HepG2 (cell line): ENCODE data around the gene TTC24. TPM values are rescaled to one million over a fixed set of nuclear protein-coding genes. Genes with fewer than 3 reads are reported as not detected.
A peak's percentile ranks its signal among the peaks of the same experiment; 100 is the strongest.

Experiments
- ATAC-seq: fragments of 200-7000 bp; cut with Tn5 transposase; 3 replicates; pipeline ENCODE4 v1.9.1; 2020; ENCODE audit warnings: mild to moderate bottlenecking, moderate library complexity
- BruUV-seq: library from RNA; stranded (reverse); fragments of 400-500 nt; replicated peaks from 2 replicates; lab custom pipeline; 2021; lab: Mats Ljungman, UMichigan
- CTCF ChIA-PET: fragments of 300-600 bp; formaldehyde crosslinking; extraction: SDS; loops from one replicate; lab custom pipeline; 2021; ENCODE audit warnings: low total read pairs, inconsistent platforms, low intra/inter-chr PET ratio; lab: Yijun Ruan, JAX
- POLR2A ChIA-PET: fragments of 350-600 bp; sonication (Branson Sonifier 250); formaldehyde crosslinking; loops from one replicate; lab custom pipeline; 2020; ENCODE audit warnings: antibody characterized with exemption, inconsistent platforms; lab: Yijun Ruan, JAX
- DNase-seq: peaks from one replicate; pipeline ENCODE4 v3.0.0-alpha.2; 2015; ENCODE audit warnings: low spot score
- FAIRE-seq: peaks from 3 replicates; lab custom pipeline; 2011; peaks lifted over from hg19 to GRCh38; lab: Jason Lieb, UNC
- H2AFZ ChIP-seq: one replicate; pipeline ENCODE4 v1.6.1; 2011; ENCODE audit warnings: low read length, inconsistent platforms
- H3K27ac ChIP-seq: fragments of 300-600 bp; 3 replicates; pipeline ENCODE4 v1.8.0; 2011; ENCODE audit warnings: mixed run types, mild to moderate bottlenecking, mixed read lengths, low read length, inconsistent platforms; ENCODE audit not compliant: insufficient read depth; ENCODE audit errors: extremely low read length
- H3K27me3 ChIP-seq, 2 experiments: fragments of 200-600 bp in 1 of 2; 2 replicates in 1 of 2; 3 replicates in 1 of 2; pipeline versions ENCODE4 v1.6.0 to v1.8.0; 2011; ENCODE audit warnings: low read length in 2 of 2, mild to moderate bottlenecking in 2 of 2, moderate library complexity in 2 of 2, inconsistent platforms in 1 of 2; ENCODE audit not compliant: insufficient read depth in 2 of 2, control insufficient read depth in 1 of 2
- H3K36me3 ChIP-seq, 2 experiments: fragments of 200-600 bp in 1 of 2; replicated peaks in 1 of 2; 2 replicates in 1 of 2; 3 replicates in 1 of 2; pipeline versions ENCODE4 v1.5.1 to v1.8.0; 2011; ENCODE audit warnings: low read length in 2 of 2, inconsistent platforms in 1 of 2; ENCODE audit not compliant: insufficient read depth in 2 of 2, control insufficient read depth in 1 of 2
- H3K4me1 ChIP-seq: 2 replicates; pipeline ENCODE4 v1.5.1; 2012; ENCODE audit warnings: low read length, inconsistent platforms; ENCODE audit not compliant: insufficient read depth
- H3K4me2 ChIP-seq: 2 replicates; pipeline ENCODE4 v1.6.0; 2011; ENCODE audit warnings: low read depth, low read length, inconsistent platforms
- H3K4me3 ChIP-seq, 3 experiments: fragments of 200-600 bp in 1 of 3; sonication (generic), shearing (Covaris generic) in 1 of 3; replicated peaks in 1 of 3; 2 replicates each; pipeline ENCODE4 v1.5.1; 2011 to 2016; ENCODE audit warnings: low read length in 3 of 3, inconsistent platforms in 2 of 3, low read depth in 2 of 3, mild to moderate bottlenecking in 2 of 3, control low read depth in 1 of 3, mixed read lengths in 1 of 3; ENCODE audit not compliant: insufficient read depth in 1 of 3
- H3K79me2 ChIP-seq: one replicate; pipeline ENCODE4 v1.6.1; 2011; ENCODE audit warnings: low read length, inconsistent platforms; ENCODE audit not compliant: insufficient read depth
- H3K9ac ChIP-seq: 2 replicates; pipeline ENCODE4 v1.6.0; 2011; ENCODE audit warnings: mild to moderate bottlenecking, low read depth, low read length, inconsistent platforms; ENCODE audit not compliant: insufficient read depth
- H3K9me3 ChIP-seq: 2 replicates; pipeline ENCODE4 v1.5.1; 2012; ENCODE audit warnings: mild to moderate bottlenecking, low read length
- H4K20me1 ChIP-seq: 2 replicates; pipeline ENCODE4 v1.6.0; 2011; ENCODE audit warnings: inconsistent platforms, mild to moderate bottlenecking, low read length, moderate library complexity; ENCODE audit not compliant: insufficient read depth
- ATF1 ChIP-seq: IDR thresholded peaks from 2 replicates; pipeline ENCODE4 v1.6.1; 2016; ENCODE audit warnings: mild to moderate bottlenecking, control low read depth
- JUN ChIP-seq: sonication (generic); formaldehyde crosslinking; IDR thresholded peaks from 2 replicates; pipeline ENCODE4 v1.4.0; 2020; ENCODE audit warnings: mild to moderate bottlenecking, missing genetic modification reagents
- NR2F6 ChIP-seq, 2 experiments: IDR thresholded peaks; 2 replicates each; pipeline ENCODE4 v1.6.1; 2016; ENCODE audit warnings: antibody characterized with exemption in 1 of 2, mild to moderate bottlenecking in 1 of 2
- PHF20 ChIP-seq: sonication (generic); formaldehyde crosslinking; IDR thresholded peaks from 2 replicates; pipeline ENCODE4 v1.5.0; 2020; ENCODE audit warnings: mild to moderate bottlenecking, missing genetic modification reagents
- RFXANK ChIP-seq: IDR thresholded peaks from 2 replicates; pipeline ENCODE4 v1.6.1; 2016
- SMYD3 ChIP-seq: sonication (generic); formaldehyde crosslinking; IDR thresholded peaks from 2 replicates; pipeline ENCODE4 v1.8.1; 2023; ENCODE audit warnings: mild to moderate bottlenecking, missing genetic modification reagents
- SRSF1 ChIP-seq: fragments of 200-400 bp; formaldehyde crosslinking; optimal IDR thresholded peaks from 2 replicates; pipeline ENCODE3; 2017; ENCODE audit warnings: mild to moderate bottlenecking, low read depth, low read length, moderate library complexity
- YEATS4 ChIP-seq: sonication (generic); formaldehyde crosslinking; IDR thresholded peaks from 2 replicates; pipeline ENCODE4 v1.4.0; 2020; ENCODE audit warnings: missing genetic modification reagents, borderline replicate concordance
- ZNF430 ChIP-seq: sonication (generic); formaldehyde crosslinking; IDR thresholded peaks from 2 replicates; pipeline ENCODE4 v1.9.0; 2021; ENCODE audit warnings: mild to moderate bottlenecking, missing genetic modification reagents
- ZNF446 ChIP-seq: sonication (generic); formaldehyde crosslinking; IDR thresholded peaks from 2 replicates; pipeline ENCODE4 v1.5.0; 2020; ENCODE audit warnings: mild to moderate bottlenecking, missing genetic modification reagents
- ZNF510 ChIP-seq: sonication (generic); formaldehyde crosslinking; IDR thresholded peaks from 2 replicates; pipeline ENCODE4 v1.4.0; 2020; ENCODE audit warnings: low read depth, mild to moderate bottlenecking, missing genetic modification reagents
- ZNF556 ChIP-seq: sonication (generic); formaldehyde crosslinking; IDR thresholded peaks from 2 replicates; pipeline ENCODE4 v1.4.0; 2020; ENCODE audit warnings: mild to moderate bottlenecking, missing genetic modification reagents, borderline replicate concordance
- ZNF777 ChIP-seq: sonication (generic); formaldehyde crosslinking; IDR thresholded peaks from 2 replicates; pipeline ENCODE4 v1.4.0; 2020; ENCODE audit warnings: missing genetic modification reagents
- ZSCAN5A ChIP-seq: sonication (generic); formaldehyde crosslinking; IDR thresholded peaks from 2 replicates; pipeline ENCODE4 v1.8.0; 2022; ENCODE audit warnings: mild to moderate bottlenecking, missing genetic modification reagents, borderline replicate concordance
- WGBS: methylation state at CpG from one replicate; pipeline ENCODE4 v1.1.6; 2017; ENCODE audit warnings: low lambda C conversion rate; 5-methylcytosine and 5-hydroxymethylcytosine counted together
- in situ Hi-C: cut with HindIII; loops from 2 replicates; pipeline ENCODE4 v1.10.0; 2017; ENCODE audit warnings: low pct_unique_long_range_greater_than_20kb; ENCODE audit not compliant: extremely low pct_ligation_motif_present
- intact Hi-C: fragments of 100-400 bp; cut with micrococcal nuclease; formaldehyde crosslinking; loops from one replicate; pipeline ENCODE4 v1.10.0; 2022; ENCODE audit not compliant: unreplicated experiment
- polyA plus RNA-seq, 8 experiments: library from polyadenylated mRNA; depleted of rRNA in 3 of 8; stranded (reverse) in 7 of 8; unstranded in 1 of 8; fragments of >200 nt; fragmentation: Illumina TruSeq in 4 of 8; extraction: Trizol in 4 of 8; gene quantifications; 2 replicates each; pipeline versions ENCODE4 v1.2.1 to v1.2.3, GENCODE V29; 2011 to 2016; ENCODE audit warnings: low read depth in 4 of 8, missing spikeins in 1 of 8, mixed read lengths in 1 of 8; ENCODE audit not compliant: insufficient read depth in 1 of 8
- total RNA-seq, 5 experiments: library from RNA; depleted of rRNA; stranded (reverse); fragments of >200 nt; fragmentation: Illumina TruSeq; extraction: Trizol; gene quantifications; 2 replicates each; pipeline ENCODE4 v1.2.3, GENCODE V29; 2016; ENCODE audit warnings: low read depth in 1 of 5

Gene TTC24
- total and polyA plus RNA-seq, 2 of the 13 experiments (the other 11 are each of a cell fraction or from before 2014, with no cell fraction given): 0.13 to 0.18 TPM

DNA sequence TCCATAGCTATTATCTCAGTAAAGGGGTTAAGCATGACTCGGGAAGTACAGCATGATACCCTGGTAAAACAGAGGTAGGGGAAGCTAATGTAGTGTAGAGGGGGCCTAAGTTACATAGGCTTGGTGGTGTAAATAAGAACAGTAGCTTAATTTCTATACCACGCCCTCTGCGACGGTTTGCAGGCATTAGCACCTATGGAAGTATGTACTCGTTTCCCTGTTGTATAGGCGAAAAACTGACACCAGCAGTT is 11.6 kb downstream of the TTC24 start:
- FAIRE-seq (peak; percentile 15), DNase-seq (no peak), ATAC-seq (peak; percentile 37)
- H3K4me1 ChIP-seq: peaks cover 21% of the 10 kb centered on the region
- H3K9ac ChIP-seq: peak overlapping the region; percentile 66
- peaks cover 0 to 21% of the 10 kb centered on the region in 2 experiments; a peak in 3 of 5 replicates for H3K36me3 ChIP-seq
- POLR2A ChIA-PET: interaction anchor here (1.2 to 2.3 kb wide), 7 partner anchors 9 to 134 kb away, joined by 4 to 36 read pairs (median 8); partner anchors contain the start of genes GPATCH4 and MEF2D
- CTCF ChIA-PET: no interaction called here
- H3K4me3 ChIP-seq: peak overlapping the region; percentile 73 to 86 (median 81)
- in situ Hi-C loops: no loop called here
- no peaks in the 10 kb centered on the region for H4K20me1 ChIP-seq
- H3K4me2 ChIP-seq: peak overlapping the region; percentile 86
- H3K27ac ChIP-seq: peak overlapping the region; percentile 54
- H3K79me2 ChIP-seq: peaks cover 3% of the 10 kb centered on the region
- TF ChIP-seq PHF20 (CRISPR knock-in tag) (no peak), SMYD3 (CRISPR knock-in tag) (0 out of 2 replicates have a peak, but pooled peaks have one; percentile 8), ZNF510 (CRISPR knock-in tag) (peak; percentile 71; the same call in 1 of the 2 replicates), ZNF446 (CRISPR knock-in tag) (no peak), SRSF1 (peak; percentile 0), ZSCAN5A (CRISPR knock-in tag) (0 out of 2 replicates have a peak, but pooled peaks have one; percentile 18), NR2F6 (IDR thresholded peaks at IDR 0.05) (0 out of 2 replicates have a peak, but pooled peaks have one; percentile 5), NR2F6 (CRISPR knock-in tag; IDR thresholded peaks at IDR 0.05) (no peak), ZNF556 (CRISPR knock-in tag) (no peak), JUN (CRISPR knock-in tag) (no peak), YEATS4 (CRISPR knock-in tag) (0 out of 2 replicates have a peak, but pooled peaks have one; percentile 15), RFXANK (CRISPR knock-in tag) (no peak), ZNF777 (no peak), ZNF430 (no peak), ATF1 (CRISPR knock-in tag) (peak; percentile 6; the same call in 1 of the 2 replicates)
- H3K27me3 ChIP-seq: peaks cover 0 to 1% of the 10 kb centered on the region in 2 experiments; a peak in 1 of 5 replicates
- H3K9me3 ChIP-seq: no peaks in the 10 kb centered on the region
- no TSS peak for BruUV-seq
- WGBS: 0% methylated on average over 6 of the region's 6 CpGs
- intact Hi-C loops: no loop called here
- peak overlapping the region; percentile 78 for H2AFZ ChIP-seq
